Stimulated activated CD8-positive, alpha-beta memory T cell treated with anti-CD3 and anti-CD28 coated beads, Interleukin-4, amount 100 ng/mL, for 4 hours (primary cell): ENCODE data around the gene SLBP.
A peak's percentile ranks its signal among the peaks of the same experiment; 100 is the strongest.

Source experiments
- DNase-seq, 2 donors: peaks; one replicate each; pipeline ENCODE4 v3.0.0-alpha.2; 2020; ENCODE audit warnings: low read depth in 2 of 2, low spot score in 1 of 2

Gene SLBP

DNA sequence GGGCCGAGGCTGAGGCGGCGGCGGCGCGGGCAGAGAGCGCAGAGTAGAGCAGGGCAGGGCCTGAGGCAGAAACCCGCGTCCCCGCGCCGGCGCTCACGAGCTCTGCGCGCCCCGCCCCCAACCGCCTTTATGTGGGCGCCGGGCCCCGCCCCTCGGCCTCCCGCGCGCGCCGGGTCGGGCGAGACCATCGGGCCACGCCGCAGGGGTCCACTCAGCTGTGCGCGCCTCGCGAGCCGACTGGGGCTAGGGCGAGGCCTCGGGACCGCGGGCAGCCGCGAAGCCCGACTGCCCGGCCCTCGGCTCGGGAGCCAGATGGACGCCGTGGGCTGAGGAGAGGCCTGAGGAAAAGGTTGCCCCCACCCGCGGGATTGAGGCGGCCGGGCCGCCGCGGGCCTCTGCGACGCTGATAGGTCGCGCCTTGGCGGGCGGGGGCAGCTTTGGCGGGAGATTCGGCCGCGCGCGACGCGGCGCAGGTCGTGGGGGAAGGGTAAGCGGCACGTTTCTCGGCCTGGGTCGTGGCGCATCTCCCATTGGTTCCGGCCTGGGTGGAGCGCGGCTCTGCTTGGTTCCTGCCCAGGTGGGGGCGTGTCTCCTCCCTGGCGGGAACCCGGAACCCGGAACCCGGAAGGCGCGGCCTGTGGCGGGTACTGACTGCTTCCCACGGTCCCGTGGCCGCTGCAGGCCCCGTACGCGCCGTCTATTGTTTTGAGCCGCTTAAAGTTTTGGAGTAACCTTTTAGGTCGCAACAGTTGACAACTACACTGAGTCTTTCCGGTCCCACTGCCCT is at the start of gene SLBP:
SLBP (minus strand) TSS at position 104 of the 787 bp plus-strand sequence. CDS start 131 bp downstream, outside the sequence.
- peak; percentile 95 to 97 for DNase-seq

- DNase-seq, result no peak
Observed at GRCh38 chr4:1761130-1761689, 49.1 kb upstream of the SLBP start.

GRCh38 chr4:1760521-1761071 is 48.5 kb upstream of the SLBP start:
- no peak for DNase-seq

DNA sequence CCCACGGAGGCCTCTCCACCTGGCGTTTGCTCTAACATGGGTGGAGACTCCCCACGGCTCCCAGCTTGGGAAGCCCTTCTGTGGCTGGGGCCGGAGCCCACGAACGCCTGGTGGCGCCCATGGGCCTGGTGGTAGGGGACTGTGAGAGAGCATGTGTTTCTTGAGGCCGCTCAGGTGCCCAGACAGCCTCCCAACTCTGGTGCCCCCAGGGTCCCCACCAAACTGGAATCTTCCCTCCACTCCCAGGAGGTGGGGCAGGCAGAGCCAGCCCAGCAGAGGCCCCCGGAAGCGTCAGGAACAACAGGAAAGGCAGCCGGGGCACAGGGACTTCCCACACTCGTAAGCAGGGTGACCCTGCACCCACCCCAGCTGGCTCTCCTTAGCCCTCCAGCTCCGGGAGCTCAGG is 47.7 kb upstream of the SLBP start:
- DNase-seq, result no peak

DNA sequence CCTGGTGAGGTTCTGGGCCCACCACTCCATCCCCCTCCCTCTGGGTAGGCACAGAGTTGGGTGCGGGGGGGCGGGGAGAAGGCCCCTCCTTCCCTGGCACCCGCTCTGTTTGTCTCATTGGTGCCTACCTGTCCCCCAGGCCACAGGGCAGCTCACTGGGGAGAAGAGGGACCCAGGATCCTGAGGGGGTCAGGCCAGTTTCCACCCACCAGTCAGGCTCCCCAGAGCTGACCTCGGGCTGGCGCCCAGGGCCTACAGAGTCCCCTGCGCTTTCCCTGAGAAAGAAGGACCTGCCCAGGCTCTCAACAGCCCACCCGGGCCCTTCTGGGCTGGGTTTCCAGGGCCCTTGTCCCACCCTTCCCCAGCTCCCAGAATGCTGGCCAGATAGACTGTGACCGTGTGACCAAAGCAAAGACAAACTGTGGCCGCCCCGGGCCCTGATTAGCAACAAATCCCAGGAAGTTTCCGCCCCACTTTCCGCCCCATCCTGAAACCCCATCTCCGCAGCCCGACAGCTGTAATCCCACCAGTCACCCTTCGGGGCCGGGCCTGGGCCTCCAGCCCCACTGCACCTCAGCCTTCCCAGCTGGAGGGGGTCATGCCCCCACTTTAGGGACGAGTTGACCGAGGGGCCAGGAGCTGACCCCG is 47.2 kb upstream of the SLBP start:
- no peak for DNase-seq

DNA sequence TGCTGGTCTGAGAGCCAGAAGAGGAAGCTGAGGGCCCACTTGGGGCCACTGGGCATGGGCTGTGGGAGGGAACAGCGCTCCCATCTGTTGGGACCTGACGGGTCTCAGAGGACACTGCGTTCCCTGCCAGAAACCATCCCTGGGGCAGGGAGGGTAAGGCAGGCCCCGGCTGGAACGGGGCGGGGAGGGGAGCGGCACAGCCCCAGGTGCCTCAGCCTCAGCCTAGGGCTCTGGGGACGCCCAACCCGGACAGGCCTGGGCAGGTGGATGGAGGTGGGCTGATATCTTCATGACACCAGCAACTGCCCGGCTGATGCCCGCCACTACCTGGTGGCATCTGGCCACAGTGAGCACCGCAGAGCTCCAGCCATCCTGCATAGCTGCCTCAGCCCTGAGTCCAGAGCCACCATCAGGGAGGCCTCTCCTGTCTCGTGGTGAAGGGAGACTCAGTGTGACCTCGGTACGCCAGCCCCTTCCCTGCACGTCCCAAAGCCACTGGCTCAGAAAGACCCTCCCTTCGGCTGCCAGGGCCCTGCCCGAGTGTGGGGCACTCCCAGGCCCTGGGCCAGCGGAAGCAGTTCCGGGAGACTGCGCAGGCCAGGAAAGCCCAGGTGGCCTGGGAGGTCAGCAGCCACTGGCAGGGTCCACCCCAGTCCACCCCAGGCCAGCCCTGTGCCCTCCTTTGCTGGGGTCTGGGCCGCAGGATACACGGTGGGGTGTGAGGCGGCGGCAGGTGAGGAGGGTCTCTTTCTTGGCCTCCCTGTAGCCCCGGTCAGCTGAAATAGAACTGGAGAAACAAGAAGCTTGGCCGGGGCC is 46.4 kb upstream of the SLBP start:
- DNase-seq, result no peak

- no peak for DNase-seq
Observed at GRCh38 chr4:1757836-1758235, 45.7 kb upstream of the SLBP start.

DNA sequence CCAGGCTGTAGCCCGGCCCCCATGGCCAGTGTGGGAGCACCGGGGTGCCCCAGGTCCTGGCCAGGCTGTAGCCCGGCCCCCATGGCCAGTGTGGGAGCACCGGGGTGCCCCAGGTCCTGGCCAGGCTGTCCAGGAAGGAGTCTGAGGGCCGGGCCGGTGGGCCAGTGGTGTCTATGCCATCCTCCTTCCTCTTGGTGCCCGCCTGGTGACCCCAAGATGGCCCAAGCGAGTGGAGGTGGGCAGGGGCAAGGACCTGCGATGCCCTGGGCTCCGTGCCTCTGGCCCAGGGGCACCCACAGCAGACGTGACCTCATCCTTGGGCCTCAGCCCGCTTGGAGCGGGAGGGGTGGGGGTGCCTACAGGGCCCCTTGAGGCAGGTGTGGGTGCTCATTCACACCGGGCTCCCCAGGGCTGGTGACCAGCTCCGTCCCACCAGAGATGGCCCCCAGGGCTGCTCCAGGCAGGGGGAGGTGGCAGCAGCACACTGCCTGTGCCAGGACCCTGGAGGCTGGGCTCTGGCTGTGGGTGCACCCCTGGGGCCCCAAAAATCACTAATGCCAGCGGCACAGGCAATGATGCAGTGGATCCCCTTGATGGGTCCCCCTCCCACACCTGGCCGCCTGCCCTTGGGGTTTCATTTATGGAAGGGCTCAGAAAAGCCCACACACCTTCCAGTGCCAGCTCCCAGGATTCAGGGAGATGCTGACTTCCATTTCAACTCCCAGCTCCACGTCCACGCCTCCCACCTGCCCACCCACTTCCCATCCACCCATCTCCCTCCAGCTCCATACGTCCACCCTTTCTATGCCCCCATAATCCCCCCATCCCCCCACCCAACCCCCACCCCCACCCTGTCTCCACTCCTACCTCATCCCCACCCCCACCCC is 45.0 kb upstream of the SLBP start:
- DNase-seq, result no peak

GRCh38 chr4:1756079-1756478 is 44.0 kb upstream of the SLBP start:
- no peak for DNase-seq

GRCh38 chr4:1755297-1755696 is 43.2 kb upstream of the SLBP start:
- no peak for DNase-seq

- no peak for DNase-seq
Observed at GRCh38 chr4:1754336-1754735, 42.2 kb upstream of the SLBP start.

DNA sequence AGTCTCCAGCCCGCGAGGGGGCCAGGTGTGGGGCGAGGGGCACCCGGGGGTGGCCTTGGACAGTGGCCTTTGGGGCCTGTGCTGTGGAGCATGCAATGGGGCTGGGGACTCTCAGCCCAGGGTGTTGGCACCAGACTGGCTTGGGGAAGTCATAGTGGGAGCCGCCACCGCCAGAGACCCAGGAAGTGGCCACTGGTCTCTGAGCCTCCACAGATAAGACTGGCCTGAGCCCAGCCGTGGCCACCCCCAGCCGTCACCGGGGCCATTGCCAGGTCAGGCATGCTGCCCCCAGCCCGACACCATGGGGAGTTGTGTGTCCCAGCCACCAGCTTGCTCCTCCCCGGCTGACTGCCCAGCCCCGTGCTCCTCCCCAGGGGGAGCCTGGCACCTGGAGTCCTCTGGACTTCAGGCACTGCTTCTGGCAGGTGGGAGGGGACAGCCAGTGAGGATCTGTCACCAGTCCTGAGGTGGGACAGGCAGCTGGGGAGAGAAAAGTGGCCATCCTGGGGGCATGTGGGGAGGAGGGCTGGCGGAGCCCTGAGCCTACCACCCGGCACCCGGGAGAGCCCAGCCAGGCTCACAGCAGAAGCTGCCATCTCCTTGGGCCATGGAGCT is 41.7 kb upstream of the SLBP start:
- DNase-seq, result no peak

DNA sequence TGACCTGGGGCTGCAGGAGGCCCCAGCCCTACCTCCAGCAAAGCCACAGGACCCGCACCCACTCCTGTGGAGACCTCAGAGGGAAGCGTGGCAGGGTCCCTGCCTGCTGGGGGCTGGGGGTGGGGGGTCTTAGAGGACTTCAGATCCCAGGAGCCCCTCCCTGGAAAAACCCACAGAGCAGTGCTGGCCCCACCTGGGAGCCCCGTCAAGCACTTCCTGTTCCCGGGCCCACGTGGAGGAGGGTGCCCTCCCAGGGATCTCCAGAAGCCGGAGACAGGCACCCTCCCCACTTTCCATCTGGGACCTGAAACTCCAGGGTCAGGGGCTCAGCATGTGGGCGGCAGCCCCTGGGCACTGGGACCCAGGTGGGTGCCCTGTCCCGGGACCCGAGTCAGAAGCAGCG is 41.2 kb upstream of the SLBP start:
- DNase-seq, result no peak

- no peak for DNase-seq
Observed at GRCh38 chr4:1752284-1753041, 40.3 kb upstream of the SLBP start.

GRCh38 chr4:1751919-1752283 is 39.8 kb upstream of the SLBP start:
- DNase-seq, result no peak

DNA sequence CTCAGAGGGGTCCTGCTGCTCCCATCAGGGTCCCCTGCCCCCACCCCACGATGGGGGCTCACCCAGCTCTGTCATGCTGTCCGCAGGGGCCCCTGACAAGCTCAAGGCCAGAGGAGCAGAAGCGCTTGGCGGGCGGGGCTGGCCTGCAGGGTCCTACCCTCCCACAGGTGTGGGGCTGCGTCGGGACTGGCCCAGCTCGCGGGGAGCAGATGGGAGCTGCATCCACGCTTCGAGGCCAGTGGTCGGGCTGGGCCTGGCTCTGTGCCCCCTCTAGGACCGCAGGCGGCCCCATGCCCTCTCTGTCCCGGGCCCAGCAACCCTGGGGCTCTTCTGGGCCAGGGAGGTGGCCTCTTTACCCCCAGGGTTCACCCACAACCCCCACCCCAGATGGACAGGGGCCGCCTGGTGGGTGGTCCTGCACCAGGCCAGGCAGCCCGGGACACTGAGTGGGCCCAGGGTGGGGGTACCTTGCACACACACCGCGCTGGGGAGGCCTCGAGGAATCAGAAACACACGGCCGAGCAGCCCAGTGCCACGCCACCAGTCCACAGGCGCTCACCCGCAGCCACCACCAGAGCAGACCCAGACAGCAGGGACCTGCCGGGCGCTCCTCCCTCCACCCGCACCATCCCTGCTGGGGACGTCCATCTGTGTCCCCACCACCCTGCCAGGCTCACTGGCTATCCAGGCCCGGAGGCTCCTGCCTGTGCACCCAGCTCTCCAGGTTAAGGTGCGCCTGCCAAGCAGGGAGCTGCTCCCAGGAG is 39.2 kb upstream of the SLBP start:
- no peak for DNase-seq

DNA sequence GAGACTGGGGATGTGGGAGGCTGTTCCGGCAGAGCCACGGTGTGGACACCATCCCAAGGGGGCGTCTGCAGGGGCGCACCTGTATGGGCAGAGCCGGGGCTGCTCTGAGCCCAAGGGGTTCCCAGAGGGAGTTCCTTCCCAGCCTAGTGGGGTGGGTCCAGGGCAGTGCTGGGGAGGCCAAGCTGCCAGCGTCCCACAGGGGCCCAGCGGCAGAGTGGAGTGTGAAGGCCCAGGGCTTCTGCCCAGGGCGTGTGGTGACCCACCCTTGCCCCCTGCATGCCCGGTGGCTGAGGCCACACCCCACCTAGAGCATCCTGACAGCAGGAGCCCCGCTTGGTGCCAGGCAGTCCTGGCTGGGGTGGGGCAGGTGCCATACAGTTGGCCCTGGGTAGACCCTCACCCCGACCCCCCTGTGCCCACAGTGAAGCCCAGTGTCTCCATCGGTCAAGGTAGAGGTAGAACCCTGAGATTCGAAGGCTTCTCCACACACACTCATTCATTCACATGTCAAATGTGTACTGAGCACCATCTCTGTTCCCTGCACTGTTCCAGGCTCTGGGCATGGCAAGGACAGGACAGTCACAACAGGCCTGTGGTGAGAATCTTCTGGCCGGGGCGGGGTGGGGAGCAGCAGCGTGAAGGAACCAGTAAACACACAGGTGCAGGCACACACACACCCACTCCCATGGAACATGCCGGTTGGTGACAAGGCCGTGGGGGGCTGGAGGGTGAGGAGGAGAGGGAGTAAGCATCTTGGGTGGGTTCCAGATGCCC is 38.4 kb upstream of the SLBP start:
- DNase-seq, result no peak

DNA sequence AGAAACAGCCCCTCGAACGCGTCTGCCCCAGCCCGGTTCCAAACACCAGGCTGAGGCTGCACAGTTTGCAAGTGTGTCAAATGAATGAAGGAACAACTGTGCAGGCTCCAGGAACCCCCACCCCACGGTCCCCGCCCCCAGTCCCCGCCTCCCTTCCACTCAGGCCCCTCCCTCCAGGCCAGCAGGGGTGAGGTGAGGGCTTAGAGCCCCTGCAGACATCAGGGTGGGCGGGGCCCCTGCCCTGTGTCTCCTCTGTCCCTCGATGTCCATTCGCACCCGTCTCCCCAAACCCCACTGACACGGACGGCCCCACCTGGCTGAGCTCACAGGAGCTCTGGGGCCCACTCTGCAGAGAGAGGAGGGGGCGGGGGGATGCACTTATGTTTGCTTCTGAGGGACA is 37.7 kb upstream of the SLBP start:
- DNase-seq, result no peak
